ENCODE measurements around the gene HLA-DOB.
A peak's percentile ranks its signal among the peaks of the same experiment; 100 is the strongest.

HLA-DOB gene

GRCh38 chr6:32816746-32817204 lies at the start of gene HLA-DOB:
TSS of gene HLA-DOB (minus strand) at chr6:32817002. CDS start at chr6:32816951, 51 bp downstream.
- DNase-seq (ENCODE audit: low read depth): no peak

GRCh38 chr6:32865724-32866443 lies 49.1 kb upstream of the HLA-DOB start:
- DNase-seq (ENCODE audit: low read depth): no peak

- DNase-seq (ENCODE audit: low read depth): no peak
Observed at GRCh38 chr6:32862725-32863124, 45.9 kb upstream of the HLA-DOB start.

- DNase-seq (ENCODE audit: low read depth): no peak
Observed at GRCh38 chr6:32860674-32861073, 43.9 kb upstream of the HLA-DOB start.

- DNase-seq (ENCODE audit: low read depth): no peak
Observed at GRCh38 chr6:32858194-32858593, 41.4 kb upstream of the HLA-DOB start.

- no peak for DNase-seq (ENCODE audit: low read depth)
Observed at GRCh38 chr6:32857156-32857891, 40.5 kb upstream of the HLA-DOB start.

GRCh38 chr6:32855467-32856174 lies 38.8 kb upstream of the HLA-DOB start:
- no peak for DNase-seq (ENCODE audit: low read depth)

- DNase-seq (ENCODE audit: low read depth): peak; percentile 31
Observed at GRCh38 chr6:32854376-32855178, 37.8 kb upstream of the HLA-DOB start.

- DNase-seq (ENCODE audit: low read depth): peak; percentile 93
Observed at GRCh38 chr6:32853541-32854375, 37.0 kb upstream of the HLA-DOB start, which contains the start of the genes PSMB9 and TAP1. TSS of gene PSMB9 (plus strand) at chr6:32854192. CDS start at chr6:32854230, 38 bp downstream. TSS of gene TAP1 (minus strand) at chr6:32853704. CDS start at chr6:32853636, 68 bp downstream.

GRCh38 chr6:32852844-32853540 lies 36.2 kb upstream of the HLA-DOB start:
- DNase-seq (ENCODE audit: low read depth): peak; percentile 55

GRCh38 chr6:32852018-32852843 lies 35.4 kb upstream of the HLA-DOB start:
- DNase-seq (ENCODE audit: low read depth): no peak

- no peak for DNase-seq (ENCODE audit: low read depth)
Observed at GRCh38 chr6:32851025-32851424, 34.2 kb upstream of the HLA-DOB start.

GRCh38 chr6:32849126-32849525 lies 32.3 kb upstream of the HLA-DOB start:
- DNase-seq (ENCODE audit: low read depth): no peak

- no peak for DNase-seq (ENCODE audit: low read depth)
Observed at GRCh38 chr6:32847795-32848194, 31.0 kb upstream of the HLA-DOB start.

- no peak for DNase-seq (ENCODE audit: low read depth)
Observed at GRCh38 chr6:32847004-32847403, 30.2 kb upstream of the HLA-DOB start.

GRCh38 chr6:32845384-32845884 lies 28.6 kb upstream of the HLA-DOB start:
- peak; percentile 25 for DNase-seq (ENCODE audit: low read depth)

- DNase-seq (ENCODE audit: low read depth): no peak
Observed at GRCh38 chr6:32844839-32845383, 28.1 kb upstream of the HLA-DOB start.

- DNase-seq (ENCODE audit: low read depth): peak; percentile 97
Observed at GRCh38 chr6:32843979-32844838, 27.4 kb upstream of the HLA-DOB start, which contains the start of gene PSMB8. TSS of gene PSMB8 (minus strand) at chr6:32844047. CDS start at chr6:32843996, 51 bp downstream.

Measured in T-helper 22 cell (primary cell).